Erythroblast (primary cell): ENCODE measurements around the gene KBTBD12.

Experiments
- GATA1 ChIP-seq: IDR thresholded peaks from 2 replicates; pipeline ENCODE4 v1.6.1; 2011; ENCODE audit warnings: low read depth, mild to moderate bottlenecking, control low read depth, low read length, moderate library complexity
- POLR2A ChIP-seq: IDR thresholded peaks from 2 replicates; pipeline ENCODE4 v1.6.1; 2011; ENCODE audit warnings: mild to moderate bottlenecking, low read length

GRCh38 chr3:127867412-127867811 is 47.6 kb upstream of the KBTBD12 start:
- TF ChIP-seq POLR2A (no peak), GATA1 (no peak)
